Fibroblast of lung (primary cell): ENCODE measurements around the gene BCL2L13. TPM values are rescaled to one million over a fixed set of nuclear protein-coding genes. Genes with fewer than 3 reads are reported as not detected.

ENCODE experiments used
- DNase-seq, 2 donors: peaks; one replicate each; pipeline versions ENCODE4 v3.0.0 to v3.0.0-alpha.2; 2010; ENCODE audit warnings: low read depth in 2 of 2
- H2AFZ ChIP-seq: 2 replicates; pipeline ENCODE4 v1.5.1; 2012; ENCODE audit warnings: low read length, control low read depth, inconsistent platforms
- H3K27ac ChIP-seq: 2 replicates; pipeline ENCODE4 v1.5.1; 2011; ENCODE audit warnings: low read length, control low read depth; ENCODE audit not compliant: insufficient read depth
- H3K27me3 ChIP-seq: 2 replicates; pipeline ENCODE4 v1.5.1; 2011; ENCODE audit warnings: mild to moderate bottlenecking, low read length; ENCODE audit not compliant: control insufficient read depth, insufficient read depth
- H3K36me3 ChIP-seq: 2 replicates; pipeline ENCODE4 v1.5.1; 2011; ENCODE audit warnings: low read length; ENCODE audit not compliant: control insufficient read depth, insufficient read depth
- H3K4me1 ChIP-seq: 2 replicates; pipeline ENCODE4 v1.5.1; 2011; ENCODE audit warnings: low read length; ENCODE audit not compliant: control insufficient read depth, insufficient read depth; ENCODE audit errors: extremely low read depth
- H3K4me2 ChIP-seq: 2 replicates; pipeline ENCODE4 v1.5.1; 2011; ENCODE audit warnings: low read length, control low read depth; ENCODE audit not compliant: insufficient read depth; ENCODE audit errors: extremely low read depth
- H3K4me3 ChIP-seq, 4 experiments: fragments of 200-600 bp in 1 of 4; sonication (generic) in 1 of 4; replicated peaks in 1 of 4; 2 replicates each; pipeline ENCODE4 v1.5.1; 2011 to 2016; ENCODE audit warnings: low read length in 4 of 4, low read depth in 3 of 4, mild to moderate bottlenecking in 3 of 4, control low read depth in 2 of 4, inconsistent platforms in 1 of 4, mixed read lengths in 1 of 4; ENCODE audit not compliant: insufficient read depth in 1 of 4; ENCODE audit errors: control extremely low read depth in 1 of 4
- H3K79me2 ChIP-seq: 2 replicates; pipeline ENCODE4 v1.5.1; 2012; ENCODE audit warnings: mild to moderate bottlenecking, low read length, inconsistent platforms; ENCODE audit not compliant: control insufficient read depth, insufficient read depth
- H3K9ac ChIP-seq: 2 replicates; pipeline ENCODE4 v1.5.1; 2011; ENCODE audit warnings: mild to moderate bottlenecking, low read length, control low read depth; ENCODE audit not compliant: insufficient read depth
- H3K9me3 ChIP-seq: 2 replicates; pipeline ENCODE4 v1.5.1; 2012; ENCODE audit warnings: low read depth, low read length; ENCODE audit not compliant: control insufficient read depth, insufficient read depth
- H4K20me1 ChIP-seq: 2 replicates; pipeline ENCODE4 v1.5.1; 2011; ENCODE audit warnings: low read length; ENCODE audit not compliant: control insufficient read depth, insufficient read depth; ENCODE audit errors: extremely low read depth
- EZH2 ChIP-seq: IDR thresholded peaks from 2 replicates; pipeline ENCODE4 v1.5.1; 2012; ENCODE audit warnings: low read length, control low read depth, mild to moderate bottlenecking; ENCODE audit errors: missing control alignments
- polyA plus RNA-seq, 2 donors: library from polyadenylated mRNA; depleted of rRNA in 1 of 2; stranded (reverse) in 1 of 2; unstranded in 1 of 2; fragments of >200 nt; gene quantifications; 2 replicates each; pipeline ENCODE4 v1.2.1, GENCODE V29; 2011 to 2012; ENCODE audit warnings: missing spikeins in 1 of 2
- total RNA-seq: library from RNA; depleted of rRNA; stranded (reverse); fragments of >200 nt; gene quantifications from 2 replicates; pipeline ENCODE4 v1.2.1, GENCODE V29; 2014
- TF ChIP-seq, protein P1 (sequence below), 2 donors: IDR thresholded peaks in 1 of 2; conservative IDR thresholded peaks in 1 of 2; 1 replicate in 1 of 2; 2 replicates in 1 of 2; pipeline ENCODE4 v1.5.1; 2011 to 2012; ENCODE audit warnings: low read length in 2 of 2, control low read depth in 1 of 2, inconsistent platforms in 1 of 2, low read depth in 1 of 2, mild to moderate bottlenecking in 1 of 2

The BCL2L13 gene
- total and polyA plus RNA-seq, 2 donors (not counting 1 experiment from before 2014, with no cell fraction given) = 65.1 to 76.8 TPM

GRCh38 chr22:17656870-17657395 lies 18.4 kb downstream of the BCL2L13 start:
- no peaks in the 10 kb centered on the region for H3K79me2 ChIP-seq
- H3K9ac ChIP-seq = no peak overlapping the region
- no peaks in the 10 kb centered on the region for H3K27me3 ChIP-seq
- H3K27ac ChIP-seq = no peak overlapping the region
- H3K36me3 ChIP-seq = no peaks in the 10 kb centered on the region
- no peaks in the 10 kb centered on the region for H3K9me3 ChIP-seq
- H3K4me2 ChIP-seq = no peak overlapping the region
- H4K20me1 ChIP-seq = no peaks in the 10 kb centered on the region
- H3K4me3 ChIP-seq = no peak overlapping the region
- H2AFZ ChIP-seq = no peak overlapping the region
- DNase-seq = no peak
- no peak for TF ChIP-seq EZH2
- TF ChIP-seq, protein P1, sequence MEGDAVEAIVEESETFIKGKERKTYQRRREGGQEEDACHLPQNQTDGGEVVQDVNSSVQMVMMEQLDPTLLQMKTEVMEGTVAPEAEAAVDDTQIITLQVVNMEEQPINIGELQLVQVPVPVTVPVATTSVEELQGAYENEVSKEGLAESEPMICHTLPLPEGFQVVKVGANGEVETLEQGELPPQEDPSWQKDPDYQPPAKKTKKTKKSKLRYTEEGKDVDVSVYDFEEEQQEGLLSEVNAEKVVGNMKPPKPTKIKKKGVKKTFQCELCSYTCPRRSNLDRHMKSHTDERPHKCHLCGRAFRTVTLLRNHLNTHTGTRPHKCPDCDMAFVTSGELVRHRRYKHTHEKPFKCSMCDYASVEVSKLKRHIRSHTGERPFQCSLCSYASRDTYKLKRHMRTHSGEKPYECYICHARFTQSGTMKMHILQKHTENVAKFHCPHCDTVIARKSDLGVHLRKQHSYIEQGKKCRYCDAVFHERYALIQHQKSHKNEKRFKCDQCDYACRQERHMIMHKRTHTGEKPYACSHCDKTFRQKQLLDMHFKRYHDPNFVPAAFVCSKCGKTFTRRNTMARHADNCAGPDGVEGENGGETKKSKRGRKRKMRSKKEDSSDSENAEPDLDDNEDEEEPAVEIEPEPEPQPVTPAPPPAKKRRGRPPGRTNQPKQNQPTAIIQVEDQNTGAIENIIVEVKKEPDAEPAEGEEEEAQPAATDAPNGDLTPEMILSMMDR (conservative IDR thresholded peaks at IDR 0.05 in 1 of 2, IDR thresholded peaks at IDR 0.05 in 1 of 2; ENCODE audit: low read depth in 1 of 2, low read length in 2 of 2) = no peak
- no peaks in the 10 kb centered on the region for H3K4me1 ChIP-seq

DNA sequence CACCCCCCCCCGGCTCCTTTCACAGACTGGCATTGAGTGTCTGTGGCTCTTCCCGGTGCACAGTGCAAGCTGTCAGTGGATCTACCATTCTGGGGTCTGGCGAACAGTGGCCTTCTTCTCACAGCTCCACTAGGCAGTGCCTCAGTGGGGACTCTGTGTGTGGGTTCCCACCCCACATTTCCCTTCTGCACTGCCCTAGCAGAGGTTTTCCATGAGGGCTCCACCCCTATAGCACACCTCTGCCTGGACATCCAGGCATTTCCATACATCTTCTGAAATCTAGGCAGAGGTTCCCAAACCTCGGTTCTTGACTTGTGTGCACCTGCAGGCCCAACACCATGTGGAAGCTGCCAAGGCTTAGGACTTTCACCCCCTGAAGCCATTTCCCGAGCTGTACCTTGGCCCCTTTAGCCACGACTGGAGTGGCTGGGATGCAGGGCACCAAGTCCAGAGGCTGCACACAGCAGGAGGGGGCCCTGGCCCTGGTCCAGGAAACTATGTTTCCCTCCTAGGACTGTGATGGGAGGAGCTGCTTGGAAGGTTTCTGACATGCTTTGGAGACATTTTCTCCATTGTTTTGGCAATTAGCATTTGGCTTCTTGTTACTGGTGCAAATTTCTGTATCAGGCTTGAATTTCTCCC lies 26.0 kb downstream of the BCL2L13 start:
- no peak overlapping the region for H3K4me2 ChIP-seq
- H3K9me3 ChIP-seq = no peaks in the 10 kb centered on the region
- no peak overlapping the region for H3K4me3 ChIP-seq
- H3K27ac ChIP-seq = no peak overlapping the region
- H4K20me1 ChIP-seq = no peaks in the 10 kb centered on the region
- H3K4me1 ChIP-seq = no peaks in the 10 kb centered on the region
- no peaks in the 10 kb centered on the region for H3K27me3 ChIP-seq
- H3K79me2 ChIP-seq = no peaks in the 10 kb centered on the region
- no peak overlapping the region for H2AFZ ChIP-seq
- TF ChIP-seq, protein P1 (conservative IDR thresholded peaks at IDR 0.05 in 1 of 2, IDR thresholded peaks at IDR 0.05 in 1 of 2; ENCODE audit: low read depth in 1 of 2, low read length in 2 of 2) = no peak
- no peak for TF ChIP-seq EZH2
- no peak for DNase-seq
- no peak overlapping the region for H3K9ac ChIP-seq
- peaks cover 2% of the 10 kb centered on the region for H3K36me3 ChIP-seq

- Histone ChIP-seq H3K9ac (no peak overlapping the region), H3K9me3 (no peaks in the 10 kb centered on the region), H3K4me3 (no peak overlapping the region), H3K4me2 (no peak overlapping the region), H3K27ac (no peak overlapping the region), H4K20me1 (no peaks in the 10 kb centered on the region), H3K36me3 (peaks cover 2% of the 10 kb centered on the region), H3K4me1 (no peaks in the 10 kb centered on the region), H3K79me2 (no peaks in the 10 kb centered on the region), H2AFZ (no peak overlapping the region), H3K27me3 (no peaks in the 10 kb centered on the region)
- no peak for DNase-seq
- no peak for TF ChIP-seq EZH2
- TF ChIP-seq, protein P1 (conservative IDR thresholded peaks at IDR 0.05 in 1 of 2, IDR thresholded peaks at IDR 0.05 in 1 of 2; ENCODE audit: low read depth in 1 of 2, low read length in 2 of 2) = no peak
Measured at GRCh38 chr22:17665248-17665647, 26.7 kb downstream of the BCL2L13 start.
